Measurements from ENCODE around the gene SPSB1.
"Not testable (repeated sequence)": the region's sequence is repeated elsewhere in the genome, so short reads cannot be mapped to it uniquely, and the experiment has no call there.

Gene SPSB1

DNA sequence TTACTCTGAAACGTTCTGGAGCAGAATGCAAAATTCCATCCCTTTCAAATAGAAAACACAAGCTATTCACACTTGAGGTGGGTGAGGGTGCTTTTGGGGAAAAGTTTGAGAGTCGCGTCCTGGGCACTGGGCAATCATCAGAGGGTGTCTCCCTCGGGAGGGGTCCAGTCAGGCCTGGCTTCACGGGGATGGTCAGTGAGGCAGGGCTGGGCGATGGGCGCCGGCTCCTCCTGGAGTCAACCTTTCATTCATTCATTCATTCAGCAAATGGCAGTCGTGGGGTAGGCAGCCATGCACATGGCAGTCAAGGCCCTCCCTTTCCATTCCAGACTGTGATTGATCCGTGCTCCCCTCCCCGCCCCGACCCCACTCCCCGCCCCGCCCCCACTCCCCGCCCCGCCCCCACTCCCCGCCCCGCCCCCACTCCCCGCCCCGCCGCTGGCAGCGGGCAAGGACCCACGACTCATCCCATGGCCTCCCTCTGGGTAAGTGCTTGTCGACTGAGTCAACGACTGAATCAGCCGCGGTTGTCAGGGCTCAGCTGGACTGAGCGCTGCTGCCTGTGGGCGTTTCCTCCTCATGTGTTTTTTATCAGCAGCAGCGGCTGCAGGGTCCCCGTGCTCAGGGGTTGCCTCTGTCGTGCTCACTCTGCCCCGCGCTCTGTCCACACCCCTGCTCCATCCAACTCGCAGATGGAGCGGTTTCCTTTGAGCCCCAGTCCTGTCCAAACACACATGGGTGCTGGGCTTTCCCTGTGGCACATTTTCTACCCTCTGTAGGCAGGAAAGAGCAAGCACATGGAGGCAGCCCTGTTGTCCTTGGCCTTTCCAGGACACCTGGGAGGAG lies 12.5 kb upstream of the SPSB1 start:
- no peak for DNase-seq

DNA sequence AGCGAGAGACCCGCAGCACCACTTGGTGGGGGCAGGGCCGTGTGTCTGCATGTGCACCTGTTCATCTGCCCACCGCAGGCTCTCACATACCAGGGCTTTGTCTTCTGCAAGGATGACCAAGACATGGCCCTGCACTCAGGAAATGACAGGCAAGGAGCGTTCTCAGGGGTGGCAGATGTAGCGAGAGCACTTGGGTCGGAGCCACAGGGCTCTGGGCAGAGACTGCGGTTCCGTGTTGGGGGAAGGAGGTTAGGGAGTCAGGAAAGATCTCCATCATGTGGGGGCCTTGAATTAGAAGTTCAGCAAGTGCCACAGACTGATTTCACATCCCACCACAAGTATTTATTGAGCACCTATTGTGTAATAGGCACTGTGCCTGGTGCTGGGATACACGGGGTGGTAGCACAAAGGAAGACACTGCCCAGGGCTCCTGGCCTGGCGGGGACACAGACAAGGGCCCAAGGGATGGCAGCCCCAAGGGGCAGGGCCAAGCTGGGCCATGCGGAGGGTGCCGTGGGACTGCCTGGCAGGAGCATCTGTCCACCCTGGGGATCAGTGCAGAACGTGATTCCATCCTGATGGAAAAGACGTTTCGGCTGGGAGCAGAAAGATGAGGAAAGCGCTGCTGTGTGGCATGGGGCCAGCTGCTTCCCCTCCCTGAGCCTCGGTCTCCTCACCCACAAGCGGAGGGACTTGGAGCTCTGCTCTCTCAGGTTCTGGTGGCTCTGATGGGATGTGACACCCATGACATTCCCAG lies 11.4 kb upstream of the SPSB1 start:
- no peak for DNase-seq

DNA sequence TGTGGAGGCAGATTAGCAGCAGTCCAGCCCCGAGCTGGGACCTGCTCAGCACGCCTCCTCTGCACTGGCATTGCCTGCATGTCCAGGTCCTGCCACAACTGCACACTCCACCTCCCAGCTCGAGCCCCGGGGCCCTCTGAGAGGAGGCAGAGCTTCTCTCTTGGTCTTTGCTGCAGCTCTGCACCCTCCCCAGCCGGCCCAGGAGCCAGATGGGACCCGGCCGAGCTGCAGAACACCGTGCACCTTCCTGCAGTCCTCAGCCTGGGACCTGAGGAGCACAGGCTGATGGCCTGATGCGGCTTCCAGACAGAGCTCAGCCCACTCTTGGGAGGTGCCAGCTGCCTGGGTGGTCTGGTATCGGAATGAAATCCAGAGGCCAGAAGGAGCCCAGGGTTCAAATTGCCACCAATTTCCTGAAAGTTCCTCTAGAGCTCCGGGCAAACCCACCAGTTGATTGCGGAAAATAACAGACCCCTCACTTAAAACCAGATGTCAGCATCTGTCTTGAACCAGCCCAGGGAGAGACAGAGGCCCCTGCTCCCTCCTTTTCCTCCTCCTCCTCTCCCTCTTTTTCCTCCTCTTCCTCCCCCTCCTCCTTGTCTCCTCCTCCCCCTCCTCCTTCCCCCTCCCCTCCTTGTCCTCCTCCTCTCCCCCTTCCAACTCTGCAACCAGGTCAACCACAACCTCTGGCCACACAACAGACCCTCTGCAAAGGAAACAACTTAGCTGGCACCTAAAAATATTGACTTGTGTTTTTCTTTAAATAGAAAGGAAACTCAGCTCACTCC lies 10.6 kb upstream of the SPSB1 start:
- no peak for DNase-seq

DNA sequence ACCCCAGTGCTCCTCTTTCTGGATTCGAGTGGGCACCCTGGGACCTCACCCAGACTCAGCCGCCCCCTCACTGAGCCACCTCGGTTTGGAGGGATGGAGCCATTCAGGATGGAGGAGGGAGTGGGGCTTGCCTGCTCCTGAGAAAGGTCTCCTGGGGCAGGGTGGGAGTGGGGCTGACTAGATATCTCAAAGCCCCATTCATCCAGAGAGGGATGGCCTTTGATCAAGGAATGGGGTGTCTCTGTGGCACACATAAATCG lies 10.1 kb upstream of the SPSB1 start:
- no peak for DNase-seq

DNA sequence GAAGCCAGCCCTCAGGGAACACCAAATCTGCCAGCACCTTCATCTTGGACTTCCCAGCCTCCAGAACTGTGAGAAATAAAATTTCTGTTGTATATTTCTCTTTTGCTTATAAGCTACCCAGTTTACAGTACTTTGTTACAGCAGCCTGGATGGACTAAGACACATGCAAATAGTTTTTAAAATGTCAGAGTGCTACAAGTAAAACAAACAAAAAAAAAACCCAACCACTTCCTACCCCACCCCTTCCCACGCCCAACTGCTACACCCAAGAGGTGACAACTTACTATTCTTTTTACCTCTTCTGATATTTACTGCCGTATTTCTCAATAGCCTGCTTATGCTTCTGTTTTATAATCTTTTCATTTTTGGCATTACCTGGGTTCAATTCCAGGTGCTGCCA lies 8.6 kb upstream of the SPSB1 start:
- no peak for DNase-seq

DNA sequence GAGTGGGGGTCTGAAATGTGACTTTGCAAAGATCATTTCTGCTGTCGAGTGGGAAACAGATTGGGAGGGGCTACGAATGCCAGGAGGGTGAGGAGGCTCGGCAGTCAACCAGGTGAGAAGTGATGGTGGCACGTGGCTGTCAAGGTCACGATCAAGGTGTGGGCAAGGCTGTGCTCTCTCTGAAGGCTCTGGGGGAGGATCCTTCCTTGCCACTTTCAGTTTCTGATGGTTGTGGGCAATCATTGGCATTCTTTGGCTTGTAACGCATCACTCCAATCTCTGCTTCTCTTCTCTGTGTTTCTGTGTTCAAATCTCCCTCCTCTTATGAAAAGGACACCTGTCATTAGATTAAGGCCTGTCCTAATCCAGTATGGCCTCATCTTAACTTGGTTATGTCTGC lies 6.1 kb upstream of the SPSB1 start:
- DNase-seq = no peak

DNA sequence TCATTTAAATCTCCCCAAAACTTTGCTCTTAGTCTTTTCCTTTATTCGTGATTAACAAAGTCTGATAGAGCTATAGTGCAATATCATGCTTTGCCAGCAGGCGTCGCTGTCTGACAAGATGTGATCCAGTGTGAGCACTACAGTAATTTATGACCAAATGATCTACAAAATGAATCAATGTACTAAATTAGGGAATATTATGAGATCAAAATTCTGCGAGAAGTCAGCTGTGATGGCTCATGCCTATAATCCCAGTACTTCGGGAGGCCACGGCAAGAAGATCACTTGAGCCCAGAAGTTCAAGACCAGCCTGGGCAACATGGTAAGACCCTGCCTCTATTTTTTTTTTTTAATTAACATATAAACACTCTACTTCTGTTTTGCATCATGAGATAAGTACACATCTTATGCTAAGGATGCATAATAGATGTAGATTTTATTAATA lies 3.6 kb upstream of the SPSB1 start:
- no peak for DNase-seq

DNA sequence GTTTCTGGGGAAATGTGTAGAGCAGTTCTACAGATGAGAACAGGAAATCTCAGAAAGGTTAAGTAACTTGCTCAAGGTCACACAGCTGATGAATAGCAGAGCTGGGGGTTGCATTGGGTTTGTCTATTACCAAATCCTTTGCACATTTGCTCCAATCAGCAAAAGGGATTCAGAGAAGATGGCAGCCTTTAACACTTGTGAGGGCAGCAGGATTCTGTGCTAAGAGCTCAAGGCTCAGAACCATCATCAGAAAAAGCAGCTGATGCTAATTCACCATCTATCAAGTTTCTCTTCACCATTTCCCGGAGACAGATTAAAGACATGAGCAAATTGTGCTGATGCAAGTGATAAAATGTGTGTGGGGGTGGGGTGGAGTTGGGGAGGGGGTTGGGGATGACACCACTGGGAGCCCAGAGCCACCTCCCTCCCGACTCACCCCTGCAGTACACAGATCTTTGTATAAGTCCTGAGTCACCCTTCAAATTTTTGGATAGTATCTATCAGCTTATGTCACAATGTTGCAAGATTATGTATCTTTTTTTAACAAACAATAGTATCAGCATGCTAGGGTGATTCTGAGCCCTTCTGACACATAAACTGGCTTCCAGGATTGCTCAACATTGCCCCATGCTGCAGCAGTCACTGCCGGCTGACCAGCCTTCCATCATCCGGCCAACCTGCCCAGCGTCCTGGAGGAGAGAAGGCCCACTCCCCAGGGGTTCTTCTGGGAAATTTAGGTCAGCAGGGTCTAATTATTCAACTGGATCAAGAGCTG lies 2.8 kb upstream of the SPSB1 start:
- DNase-seq = no peak

DNA sequence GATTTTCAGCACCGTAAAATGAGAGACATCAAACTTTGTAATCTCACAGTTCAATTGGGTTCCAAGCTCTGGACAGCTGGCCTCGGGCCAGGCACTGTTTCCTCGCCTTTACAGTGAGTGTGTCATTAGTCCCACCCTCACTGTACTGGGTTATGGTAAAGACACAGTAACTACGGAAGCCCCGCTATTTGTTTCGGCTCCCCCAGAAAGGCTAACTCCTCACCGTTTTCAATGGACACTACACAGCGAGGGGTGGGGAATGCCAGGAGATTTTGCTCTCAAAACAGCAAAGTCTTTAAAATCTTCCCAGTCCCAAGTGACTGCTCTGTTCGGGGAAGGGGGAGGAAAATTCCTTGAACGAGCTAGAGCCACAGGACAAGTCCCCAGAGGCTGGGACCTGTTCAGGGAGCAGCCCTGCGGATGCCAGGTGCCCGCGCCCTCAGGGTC lies 757 bp upstream of the SPSB1 start:
- DNase-seq = no peak

DNA sequence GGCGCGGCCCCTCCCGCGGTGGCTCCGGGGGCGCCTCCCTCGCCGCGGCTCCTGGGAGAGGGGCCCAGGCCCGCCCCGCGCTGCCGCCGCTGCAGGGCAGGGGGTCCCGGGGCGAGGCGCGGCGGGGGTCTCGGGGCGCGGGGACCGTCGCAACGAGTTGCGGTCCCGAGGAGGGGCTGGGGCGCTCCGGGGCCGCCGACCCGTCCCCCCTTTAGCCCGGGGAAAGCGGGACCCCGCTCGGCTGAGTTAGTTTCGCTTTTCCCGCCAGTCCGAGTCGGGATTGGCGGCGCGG lies 493 bp downstream of the SPSB1 start:
- no peak for DNase-seq

DNA sequence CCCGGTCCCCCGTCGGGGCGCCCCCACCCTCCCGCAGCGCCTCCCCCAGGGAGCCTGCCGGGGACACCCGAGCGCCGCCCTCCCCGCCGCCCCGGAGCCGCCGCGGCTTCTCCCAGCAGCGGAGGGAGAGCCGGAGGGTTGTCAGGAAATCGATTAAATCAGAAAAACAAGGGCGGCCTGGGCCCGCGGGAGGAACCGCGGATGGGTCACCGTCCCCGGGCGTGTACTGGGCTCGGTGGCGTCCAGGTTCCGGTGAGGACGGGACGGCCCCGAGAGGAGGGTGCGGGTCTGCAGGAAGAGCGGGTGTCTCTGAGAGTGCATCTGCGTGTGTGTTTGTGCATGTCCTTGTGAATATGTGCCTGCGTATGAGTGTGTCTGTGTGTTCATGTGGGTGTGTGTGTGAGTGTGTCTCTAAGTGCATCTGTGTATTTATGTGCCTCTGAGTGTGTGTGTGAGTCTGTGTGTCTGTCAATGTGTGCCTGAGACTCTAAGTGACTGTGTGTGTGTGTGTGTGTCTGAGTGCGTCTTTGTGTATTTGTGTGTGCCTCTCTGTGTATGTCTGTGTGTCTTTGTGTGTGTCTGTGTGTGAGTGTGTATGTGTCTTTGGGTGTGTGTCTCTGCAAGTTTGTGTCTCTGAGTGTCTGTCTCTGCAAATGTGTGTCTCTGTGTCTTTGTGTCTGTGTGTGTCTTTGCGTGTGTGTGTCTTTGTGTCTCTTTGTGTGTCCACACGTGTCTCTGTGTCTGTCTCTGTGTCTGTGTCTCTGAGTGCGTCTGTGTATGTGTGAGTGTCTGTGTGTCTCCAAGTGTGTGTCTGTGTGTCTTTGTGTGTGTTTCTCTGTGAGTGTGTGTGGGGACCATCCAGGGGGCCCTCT lies 1.1 kb downstream of the SPSB1 start:
- DNase-seq = no peak

DNA sequence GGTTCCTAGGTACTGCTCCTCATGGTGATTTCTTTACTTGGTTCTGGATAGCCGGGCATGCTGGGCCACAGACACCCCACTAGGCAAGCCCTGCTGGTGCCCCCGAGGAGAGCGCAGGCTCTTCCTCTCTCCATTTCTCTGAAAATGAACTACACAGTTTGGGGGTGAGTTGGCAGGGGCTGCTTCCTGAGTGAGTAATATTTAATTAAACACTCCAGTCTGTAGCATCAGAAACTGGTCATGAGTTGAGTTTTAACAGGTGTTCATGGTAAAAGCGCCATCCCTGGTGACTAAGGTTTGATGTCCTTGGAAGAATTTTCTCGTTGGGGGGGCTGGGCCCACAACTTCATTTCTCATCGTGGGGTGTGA lies 1.7 kb downstream of the SPSB1 start:
- DNase-seq = no peak

DNA sequence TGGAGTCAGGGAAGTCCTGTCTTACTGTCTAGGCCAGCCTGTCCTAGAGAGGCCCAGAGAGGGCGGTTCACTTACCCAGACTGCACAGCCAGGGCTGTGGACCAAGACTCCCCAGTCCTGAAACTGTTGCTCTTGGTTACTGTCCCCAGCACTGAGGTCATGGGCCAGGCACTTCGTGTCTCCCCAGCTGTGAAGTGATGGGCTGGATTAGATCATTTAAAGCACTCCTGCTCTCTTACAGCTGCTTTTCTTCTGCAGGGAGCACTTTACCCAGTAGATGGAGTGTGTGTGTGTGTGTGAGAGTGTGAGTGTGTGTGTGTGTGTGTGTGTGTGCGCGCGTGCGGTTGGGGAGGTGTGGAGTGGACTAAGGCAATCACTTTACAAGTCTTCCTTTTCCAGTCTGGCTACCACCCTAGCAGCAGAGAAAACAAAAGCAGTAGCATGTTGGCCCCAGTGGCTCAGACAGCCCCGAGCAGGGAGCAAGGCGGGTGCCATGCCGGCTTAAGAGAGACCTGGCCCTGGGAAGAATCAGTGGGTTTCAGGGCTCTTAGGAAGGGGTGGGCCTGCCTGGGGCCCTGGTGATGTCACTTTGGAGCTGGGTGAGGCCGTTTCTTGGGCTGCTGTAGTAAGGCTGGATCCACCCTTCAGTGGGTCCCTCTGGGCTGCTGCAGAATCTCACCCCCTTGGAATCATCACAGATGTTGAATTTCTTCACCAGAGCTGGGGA lies 2.4 kb downstream of the SPSB1 start:
- no peak for DNase-seq

DNA sequence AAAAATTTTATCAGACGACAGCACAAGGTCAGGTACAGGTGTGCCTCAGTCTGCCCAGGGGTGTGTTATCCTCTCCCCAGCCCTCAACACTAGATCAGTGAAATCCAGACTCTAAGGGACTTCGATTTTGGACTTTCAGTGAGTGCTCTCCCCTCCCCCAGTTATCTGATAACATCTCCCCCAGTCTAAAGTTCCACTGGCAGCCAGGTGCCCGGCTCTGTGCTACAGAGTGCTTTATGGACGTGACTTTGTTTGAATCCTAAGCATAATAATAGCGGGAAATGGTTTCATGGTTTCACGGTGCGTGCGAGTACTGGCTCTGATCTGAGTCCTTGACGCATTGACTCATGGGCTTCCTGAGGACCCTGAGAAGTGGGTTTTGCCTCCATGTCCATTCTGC lies 3.2 kb downstream of the SPSB1 start:
- no peak for DNase-seq

DNA sequence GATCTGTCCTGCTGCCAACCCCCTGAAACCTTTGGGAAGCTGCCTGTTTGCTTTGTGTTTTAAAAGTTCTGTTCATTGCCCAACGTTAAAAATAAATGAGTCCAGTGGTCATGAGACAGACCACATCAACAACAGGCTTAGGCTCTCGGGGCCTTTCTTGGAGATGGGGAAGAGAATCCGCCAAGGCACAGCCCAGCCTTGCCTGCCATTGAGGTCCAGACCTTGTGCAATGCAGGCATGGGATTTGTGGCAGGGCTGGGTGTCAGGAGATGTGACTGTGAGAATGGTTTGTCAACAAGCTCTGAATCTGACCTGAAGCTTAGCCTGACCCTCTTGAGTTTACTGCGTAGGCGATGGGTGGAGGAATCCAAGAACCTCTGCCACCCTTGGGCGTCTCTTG lies 4.2 kb downstream of the SPSB1 start:
- DNase-seq = no peak

DNA sequence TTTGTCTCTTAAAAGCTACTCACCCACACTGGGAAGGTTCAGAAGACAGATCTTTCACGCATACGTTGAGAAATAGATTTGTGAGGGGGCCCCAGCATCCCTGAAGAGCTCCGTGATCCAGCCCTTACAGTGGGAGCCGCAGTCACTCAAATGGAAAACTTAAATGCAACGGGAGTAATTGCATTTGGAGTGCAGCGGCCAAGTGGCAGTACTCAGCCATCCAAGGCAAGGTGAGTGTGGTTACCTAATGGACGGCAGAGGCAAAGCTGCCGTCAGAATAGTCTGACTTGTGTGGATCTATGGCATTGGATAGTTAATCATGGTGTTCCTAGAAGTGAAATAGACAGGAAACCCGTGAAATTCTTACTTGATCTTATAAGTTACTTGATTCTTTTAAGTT lies 5.1 kb downstream of the SPSB1 start:
- DNase-seq = no peak

DNA sequence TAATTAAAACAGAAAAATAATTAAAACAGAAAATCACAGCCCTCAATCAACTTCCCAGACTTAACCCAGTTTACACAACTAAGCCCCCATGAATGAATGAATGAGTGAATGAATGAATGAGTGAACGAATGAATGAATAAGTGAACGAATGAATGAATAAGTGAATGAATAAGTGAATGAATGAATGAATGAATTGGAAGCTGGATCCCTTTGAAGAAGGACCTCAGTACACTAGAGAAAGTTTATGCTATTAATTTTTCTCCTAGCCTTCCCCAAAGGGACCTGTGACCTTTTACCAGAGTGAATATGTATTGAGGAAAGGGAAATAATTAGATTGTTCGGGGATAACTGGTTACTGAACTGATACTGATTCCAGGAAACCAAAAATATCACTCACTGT lies 5.6 kb downstream of the SPSB1 start:
- no peak for DNase-seq

DNA sequence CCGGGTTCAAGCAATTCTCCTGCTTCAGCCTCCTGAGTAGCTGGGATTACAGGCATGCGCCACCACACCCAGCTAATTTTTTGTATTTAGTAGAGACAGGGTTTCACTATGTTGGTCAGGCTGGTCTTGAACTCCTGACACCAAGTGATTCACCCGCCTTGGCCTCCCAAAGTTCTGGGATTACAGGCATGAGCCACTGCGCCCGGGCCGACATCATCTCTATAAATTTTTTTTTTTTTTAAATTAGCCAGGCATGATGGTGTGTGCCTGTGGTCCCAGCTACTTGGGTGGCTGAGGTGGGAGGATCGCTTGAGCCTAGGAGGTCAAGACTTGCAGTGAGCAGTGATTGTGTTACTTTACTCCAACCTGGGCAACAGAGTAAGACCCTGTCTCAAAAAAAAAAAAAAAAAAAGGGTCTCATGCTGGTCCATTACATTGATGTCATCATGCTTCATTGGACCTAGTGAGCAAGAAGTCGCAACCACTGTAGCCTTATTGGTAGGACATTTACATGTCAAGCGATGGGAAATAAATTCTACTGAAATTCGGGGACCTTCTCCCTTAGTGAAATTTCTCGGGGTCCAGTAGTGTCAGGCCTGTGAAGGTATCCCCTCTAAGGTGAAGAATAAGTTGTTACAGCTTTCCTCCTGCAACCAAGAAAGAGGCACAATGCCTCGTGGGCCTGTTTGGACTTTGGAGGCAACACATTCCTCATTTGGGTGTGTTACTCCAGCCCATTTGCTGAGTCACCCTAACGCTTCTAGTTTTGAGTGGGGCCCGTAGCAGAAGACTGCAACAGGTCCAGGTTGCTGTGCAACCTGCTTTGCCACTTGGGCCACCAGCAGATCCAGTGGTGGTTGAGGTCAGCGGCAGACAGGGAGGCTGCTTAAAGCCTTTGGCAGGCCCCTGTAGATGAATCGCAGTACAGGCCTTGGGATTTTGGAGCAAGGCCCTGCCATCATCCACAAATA lies 7.2 kb downstream of the SPSB1 start:
- not testable (repeated sequence) for DNase-seq

DNA sequence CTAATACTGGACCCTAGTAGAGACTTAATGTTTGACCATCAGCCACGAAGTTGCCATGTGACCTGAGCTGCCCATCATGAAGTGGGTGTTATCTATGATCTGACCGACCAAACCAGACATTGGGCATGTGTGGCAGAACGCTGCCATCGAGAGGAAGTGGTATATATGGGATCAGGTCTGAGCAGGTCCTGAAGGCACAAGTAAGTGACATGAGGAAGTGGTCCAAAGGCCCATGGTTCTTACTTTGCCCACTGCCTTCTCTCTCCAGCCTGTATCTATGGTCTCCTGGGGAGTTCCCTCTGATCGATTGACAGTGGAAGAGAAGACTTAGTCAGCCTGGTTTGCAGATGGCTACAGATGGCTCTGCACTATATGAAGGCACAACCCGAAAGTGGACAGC lies 7.9 kb downstream of the SPSB1 start:
- no peak for DNase-seq

Measured in cortex of kidney (tissue), 1 donor.